Measurements from ENCODE around the gene TAOK3.

GRCh38 chr12:118125743-118126118, 247.0 kb downstream of the TAOK3 start:
- TF ChIP-seq CTCF (IDR thresholded peaks at IDR 0.05; ENCODE audit: insufficient read depth, low read length, poor library complexity, severe bottlenecking) (no peak), EZH2phosphoT487 (conservative IDR thresholded peaks at IDR 0.05; ENCODE audit: low read length) (no peak)

Data from SU-DHL-6 (cell line).